SK-N-SH (cell line): Measurements from ENCODE around the gene UVRAG. TPM values are rescaled to one million over a fixed set of nuclear protein-coding genes. Genes with fewer than 3 reads are reported as not detected.

Experiments used
- CTCF ChIA-PET: fragments of 300-600, 350-600 bp; formaldehyde crosslinking; extraction: SDS; loops from one replicate; lab custom pipeline; 2021; lab: Yijun Ruan, JAX
- POLR2A ChIA-PET: fragments of 350-600 bp; sonication (Branson Sonifier 250); formaldehyde crosslinking; extraction: SDS; loops from one replicate; lab custom pipeline; 2020; ENCODE audit warnings: antibody characterized with exemption, inconsistent platforms; lab: Yijun Ruan, JAX
- DNase-seq: peaks from one replicate; pipeline ENCODE4 v3.0.0; 2012
- H2AFZ ChIP-seq: fragments of 200-600 bp; sonication (generic); 2 replicates; pipeline ENCODE4 v1.8.1; 2016; ENCODE audit warnings: antibody characterized with exemption, mild to moderate bottlenecking, low read depth
- H3F3A ChIP-seq: fragments of 200-600 bp; sonication (generic); replicated peaks from 2 replicates; pipeline ENCODE3; 2016; ENCODE audit warnings: antibody characterized with exemption, mild to moderate bottlenecking; ENCODE audit not compliant: insufficient read depth
- H3K27ac ChIP-seq, 2 experiments: fragments of 200-500 bp in 1 of 2; fragments of 200-600 bp in 1 of 2; sonication (Bioruptor generic) in 1 of 2; sonication (generic), shearing (Covaris generic) in 1 of 2; 2 replicates each; pipeline versions ENCODE4 v1.5.1 to v1.6.1; 2014 to 2016; ENCODE audit warnings: low read depth in 2 of 2, inconsistent platforms in 1 of 2, low read length in 1 of 2, mild to moderate bottlenecking in 1 of 2, mixed read lengths in 1 of 2
- H3K27me3 ChIP-seq: fragments of 200-600 bp; sonication (generic), shearing (Covaris generic); 2 replicates; pipeline ENCODE4 v1.6.1; 2016; ENCODE audit warnings: mixed run types; ENCODE audit not compliant: insufficient read depth
- H3K36me3 ChIP-seq, 2 experiments: fragments of 200-500 bp in 1 of 2; fragments of 200-600 bp in 1 of 2; sonication (Bioruptor generic) in 1 of 2; sonication (generic) in 1 of 2; replicated peaks in 1 of 2; 2 replicates each; pipeline versions ENCODE3 to v1.5.1; 2014 to 2016; ENCODE audit warnings: low read length in 1 of 2, mild to moderate bottlenecking in 1 of 2; ENCODE audit not compliant: insufficient read depth in 2 of 2, control insufficient read depth in 1 of 2
- H3K4me1 ChIP-seq, 2 experiments: fragments of 200-500 bp in 1 of 2; fragments of 200-600 bp in 1 of 2; sonication (Bioruptor generic) in 1 of 2; sonication (generic), shearing (Covaris generic) in 1 of 2; 2 replicates each; pipeline versions ENCODE4 v1.5.1 to v1.6.1; 2014 to 2016; ENCODE audit warnings: low read depth in 1 of 2, low read length in 1 of 2, mixed run types in 1 of 2; ENCODE audit not compliant: insufficient read depth in 2 of 2, control insufficient read depth in 1 of 2
- H3K4me2 ChIP-seq: fragments of 200-600 bp; sonication (generic), shearing (Covaris generic); 2 replicates; pipeline ENCODE4 v1.6.1; 2017; ENCODE audit warnings: mixed run types
- H3K4me3 ChIP-seq, 2 experiments: fragments of 200-500 bp in 1 of 2; fragments of 200-600 bp in 1 of 2; sonication (Bioruptor generic) in 1 of 2; sonication (generic), shearing (Covaris generic) in 1 of 2; 2 replicates each; pipeline versions ENCODE4 v1.5.1 to v1.8.1; 2014 to 2016; ENCODE audit warnings: low read depth in 2 of 2, inconsistent platforms in 1 of 2, low read length in 1 of 2, mild to moderate bottlenecking in 1 of 2, mixed read lengths in 1 of 2, moderate library complexity in 1 of 2
- H3K79me2 ChIP-seq: fragments of 200-600 bp; sonication (generic); 2 replicates; pipeline ENCODE4 v1.8.1; 2017; ENCODE audit warnings: mild to moderate bottlenecking; ENCODE audit not compliant: insufficient read depth
- H3K9ac ChIP-seq: fragments of 200-600 bp; sonication (generic); 2 replicates; pipeline ENCODE4 v1.6.1; 2017; ENCODE audit warnings: mixed run types
- H3K9me2 ChIP-seq: fragments of 200-600 bp; sonication (generic); 2 replicates; pipeline ENCODE4 v1.6.1; 2017; ENCODE audit warnings: mixed run types
- H3K9me3 ChIP-seq: fragments of 200-600 bp; sonication (generic); 2 replicates; pipeline ENCODE4 v1.6.1; 2017; ENCODE audit warnings: mixed run types, mild to moderate bottlenecking, moderate library complexity
- H4K20me1 ChIP-seq: fragments of 200-600 bp; sonication (generic); 2 replicates; pipeline ENCODE4 v1.6.1; 2017; ENCODE audit warnings: mild to moderate bottlenecking, mixed run types; ENCODE audit not compliant: insufficient read depth
- CHD2 ChIP-seq: fragments of 150-350 bp; IDR thresholded peaks from 2 replicates; pipeline ENCODE4 v1.6.1; 2018; ENCODE audit warnings: low read length; ENCODE audit not compliant: partially characterized antibody
- ELF1 ChIP-seq: IDR thresholded peaks from 2 replicates; pipeline ENCODE4 v1.4.0; 2012
- EP300 ChIP-seq, 2 experiments: IDR thresholded peaks; 2 replicates each; pipeline versions ENCODE4 v1.4.0 to v1.6.1; 2012; ENCODE audit warnings: borderline replicate concordance in 1 of 2, low read depth in 1 of 2, low read length in 1 of 2
- EZH2phosphoT487 ChIP-seq: fragments of 200-600 bp; sonication (generic); IDR thresholded peaks from 2 replicates; pipeline ENCODE4 v1.6.1; 2017; ENCODE audit warnings: low read depth, mixed run types, mild to moderate bottlenecking, antibody characterized with exemption, moderate library complexity, borderline replicate concordance
- FOSL2 ChIP-seq: IDR thresholded peaks from 2 replicates; pipeline ENCODE4 v1.4.0; 2012; ENCODE audit warnings: low read depth, mild to moderate bottlenecking, moderate library complexity, borderline replicate concordance
- FOXJ3 ChIP-seq: sonication (generic); formaldehyde crosslinking; IDR thresholded peaks from 2 replicates; pipeline ENCODE4 v1.5.1; 2020; ENCODE audit warnings: mild to moderate bottlenecking, missing genetic modification reagents
- FOXM1 ChIP-seq: IDR thresholded peaks from 2 replicates; pipeline ENCODE4 v1.4.0; 2012; ENCODE audit warnings: low read depth, mild to moderate bottlenecking
- JUND ChIP-seq: IDR thresholded peaks from 2 replicates; pipeline ENCODE4 v1.4.0; 2012
- MEF2A ChIP-seq: IDR thresholded peaks from 2 replicates; pipeline ENCODE4 v1.4.0; 2012; ENCODE audit warnings: low read depth, borderline replicate concordance
- MXI1 ChIP-seq: IDR thresholded peaks from 2 replicates; pipeline ENCODE4 v1.6.1; 2012; ENCODE audit warnings: mild to moderate bottlenecking, low read depth, low read length, improper control_type of control experiment
- NRF1 ChIP-seq: IDR thresholded peaks from 2 replicates; pipeline ENCODE4 v1.6.1; 2012; ENCODE audit warnings: low read depth, mild to moderate bottlenecking, low read length
- RAD21 ChIP-seq: IDR thresholded peaks from 2 replicates; pipeline ENCODE4 v1.6.1; 2012; ENCODE audit warnings: mild to moderate bottlenecking, low read length
- RFX5 ChIP-seq: IDR thresholded peaks from 2 replicates; pipeline ENCODE4 v1.6.1; 2012; ENCODE audit warnings: mild to moderate bottlenecking, improper control_type of control experiment, low read length
- RXRA ChIP-seq: IDR thresholded peaks from 2 replicates; pipeline ENCODE4 v1.4.0; 2012; ENCODE audit warnings: low read depth, mild to moderate bottlenecking, borderline replicate concordance
- TAF1 ChIP-seq: IDR thresholded peaks from 2 replicates; pipeline ENCODE4 v1.6.1; 2012; ENCODE audit warnings: low read depth, mild to moderate bottlenecking, low read length, moderate library complexity, borderline replicate concordance
- TEAD4 ChIP-seq: IDR thresholded peaks from 2 replicates; pipeline ENCODE4 v1.4.0; 2012; ENCODE audit warnings: mild to moderate bottlenecking, borderline replicate concordance; ENCODE audit not compliant: insufficient read depth
- WGBS: methylation state at CpG from one replicate; pipeline ENCODE4 v1.1.6; 2017; ENCODE audit warnings: low lambda C conversion rate; 5-methylcytosine and 5-hydroxymethylcytosine counted together
- polyA plus RNA-seq, 3 experiments: library from polyadenylated mRNA; depleted of rRNA; stranded (reverse); fragments of >200 nt; gene quantifications; 2 replicates each; pipeline ENCODE4 v1.2.3, GENCODE V29; 2012
- TF ChIP-seq, protein P1 (sequence below): fragments of 150-350 bp; IDR thresholded peaks from 2 replicates; pipeline ENCODE4 v1.6.1; 2016; ENCODE audit warnings: mild to moderate bottlenecking, low read depth, low read length
- TF ChIP-seq, protein P2 (sequence below): fragments of 150-350 bp; IDR thresholded peaks from 2 replicates; pipeline ENCODE4 v1.6.1; 2017; ENCODE audit warnings: antibody characterized with exemption, low read length, low read depth, borderline replicate concordance
- TF ChIP-seq, protein P3 (sequence below): IDR thresholded peaks from 2 replicates; pipeline ENCODE4 v1.6.1; 2012; ENCODE audit warnings: mild to moderate bottlenecking, low read depth, low read length, moderate library complexity

Gene UVRAG
- polyA plus RNA-seq, 1 of the 3 experiments (the other 2 are of a cell fraction) = 5.8 TPM

DNA sequence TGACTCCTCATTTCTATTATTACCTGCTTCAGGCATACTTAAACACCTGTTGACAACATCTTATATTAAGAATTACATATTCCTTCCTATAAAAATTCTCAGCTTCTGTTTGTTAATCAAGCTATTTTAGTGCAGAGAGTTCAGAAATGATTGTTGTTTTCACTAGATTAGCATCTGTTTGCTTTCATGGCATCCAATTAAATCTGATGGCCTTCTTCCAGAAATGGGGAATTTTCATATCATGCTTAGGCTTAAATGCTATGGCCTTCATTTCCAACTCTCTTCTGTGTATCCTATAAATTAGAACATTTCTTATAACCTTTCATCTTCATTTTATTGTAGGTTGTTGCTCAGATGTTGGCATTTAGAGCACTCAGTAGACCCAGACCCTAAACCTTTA, 211.3 kb downstream of the UVRAG start:
- Histone ChIP-seq H3K9ac (no peak overlapping the region), H3K4me2 (no peak overlapping the region), H2AFZ (no peak overlapping the region), H3K27me3 (no peaks in the 10 kb centered on the region), H3K79me2 (no peaks in the 10 kb centered on the region), H3K9me3 (no peaks in the 10 kb centered on the region), H3K4me3 (no peak overlapping the region), H3K36me3 (peaks cover 0 to 4% of the 10 kb centered on the region in 2 experiments), H3K4me1 (peaks cover 15 to 19% of the 10 kb centered on the region in 2 experiments; a peak in 3 of 4 replicates), H4K20me1 (no peaks in the 10 kb centered on the region), H3F3A (peaks cover 21% of the 10 kb centered on the region), H3K27ac (peak overlapping the region in 1 of 2 experiments; percentile 16; a peak in 1 of 4 replicates), H3K9me2 (no peaks in the 10 kb centered on the region)
- ChIA-PET CTCF (no interaction called here), POLR2A (no interaction called here)
- TF ChIP-seq MEF2A = no peak
- TF ChIP-seq, protein P1, sequence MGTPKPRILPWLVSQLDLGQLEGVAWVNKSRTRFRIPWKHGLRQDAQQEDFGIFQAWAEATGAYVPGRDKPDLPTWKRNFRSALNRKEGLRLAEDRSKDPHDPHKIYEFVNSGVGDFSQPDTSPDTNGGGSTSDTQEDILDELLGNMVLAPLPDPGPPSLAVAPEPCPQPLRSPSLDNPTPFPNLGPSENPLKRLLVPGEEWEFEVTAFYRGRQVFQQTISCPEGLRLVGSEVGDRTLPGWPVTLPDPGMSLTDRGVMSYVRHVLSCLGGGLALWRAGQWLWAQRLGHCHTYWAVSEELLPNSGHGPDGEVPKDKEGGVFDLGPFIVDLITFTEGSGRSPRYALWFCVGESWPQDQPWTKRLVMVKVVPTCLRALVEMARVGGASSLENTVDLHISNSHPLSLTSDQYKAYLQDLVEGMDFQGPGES = no peak
- TF ChIP-seq FOSL2 = no peak
- TF ChIP-seq, protein P2, sequence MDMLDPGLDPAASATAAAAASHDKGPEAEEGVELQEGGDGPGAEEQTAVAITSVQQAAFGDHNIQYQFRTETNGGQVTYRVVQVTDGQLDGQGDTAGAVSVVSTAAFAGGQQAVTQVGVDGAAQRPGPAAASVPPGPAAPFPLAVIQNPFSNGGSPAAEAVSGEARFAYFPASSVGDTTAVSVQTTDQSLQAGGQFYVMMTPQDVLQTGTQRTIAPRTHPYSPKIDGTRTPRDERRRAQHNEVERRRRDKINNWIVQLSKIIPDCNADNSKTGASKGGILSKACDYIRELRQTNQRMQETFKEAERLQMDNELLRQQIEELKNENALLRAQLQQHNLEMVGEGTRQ = no peak
- TF ChIP-seq ELF1 = no peak
- no peak for TF ChIP-seq CHD2
- TF ChIP-seq NRF1 = no peak
- TF ChIP-seq RFX5 = no peak
- TF ChIP-seq RXRA = no peak
- no peak for TF ChIP-seq TAF1
- TF ChIP-seq MXI1 = no peak
- no peak for TF ChIP-seq JUND
- DNase-seq = no peak

DNA sequence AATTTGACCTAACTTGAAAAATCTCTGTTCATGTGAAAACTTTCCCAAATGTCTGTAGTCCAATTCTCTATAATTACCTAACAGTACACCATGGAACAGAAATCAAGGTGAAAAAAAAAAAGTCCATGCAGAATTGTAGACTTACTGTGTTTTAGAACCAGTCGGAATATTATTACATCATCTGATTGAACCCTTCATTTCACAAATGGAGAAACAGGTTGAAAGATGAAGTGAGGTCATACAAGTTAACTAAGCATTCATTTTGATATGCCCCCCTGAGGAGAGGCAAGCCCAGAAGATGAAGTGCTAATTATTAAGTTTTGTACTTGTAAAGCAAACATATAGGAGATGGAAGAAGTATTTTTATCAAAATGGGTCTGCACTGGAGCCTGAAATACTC, 211.9 kb downstream of the UVRAG start:
- no peaks in the 10 kb centered on the region for H4K20me1 ChIP-seq
- H3K79me2 ChIP-seq = no peaks in the 10 kb centered on the region
- H3K27me3 ChIP-seq = no peaks in the 10 kb centered on the region
- peaks cover 21% of the 10 kb centered on the region for H3F3A ChIP-seq
- ChIA-PET POLR2A (no interaction called here), CTCF (interaction anchor here (0.6 kb wide), 1 partner anchor 707 kb away, joined by 3 read pairs; no protein-coding TSS in a partner anchor)
- H3K27ac ChIP-seq = no peak overlapping the region; a peak in 1 of 4 replicates
- H3K4me1 ChIP-seq = peaks cover 15 to 19% of the 10 kb centered on the region in 2 experiments; a peak in 3 of 4 replicates
- H3K36me3 ChIP-seq = peaks cover 0 to 4% of the 10 kb centered on the region in 2 experiments
- H3K9me3 ChIP-seq = no peaks in the 10 kb centered on the region
- 100% methylated on average over 1 of the region's 1 CpG for WGBS
- no peak overlapping the region for H3K9ac ChIP-seq
- DNase-seq = no peak
- no peak overlapping the region for H3K4me2 ChIP-seq
- H3K9me2 ChIP-seq = no peaks in the 10 kb centered on the region
- H3K4me3 ChIP-seq = no peak overlapping the region
- H2AFZ ChIP-seq = no peak overlapping the region
- no peak for TF ChIP-seq EZH2phosphoT487
- TF ChIP-seq EP300 (IDR thresholded peaks at IDR 0.05; ENCODE audit: borderline replicate concordance in 1 of 2, low read depth in 1 of 2, low read length in 1 of 2) = no peak
- no peak for TF ChIP-seq RAD21
- TF ChIP-seq, protein P1 = no peak
- TF ChIP-seq MEF2A = no peak
- TF ChIP-seq FOXM1 = no peak
- TF ChIP-seq, protein P3, sequence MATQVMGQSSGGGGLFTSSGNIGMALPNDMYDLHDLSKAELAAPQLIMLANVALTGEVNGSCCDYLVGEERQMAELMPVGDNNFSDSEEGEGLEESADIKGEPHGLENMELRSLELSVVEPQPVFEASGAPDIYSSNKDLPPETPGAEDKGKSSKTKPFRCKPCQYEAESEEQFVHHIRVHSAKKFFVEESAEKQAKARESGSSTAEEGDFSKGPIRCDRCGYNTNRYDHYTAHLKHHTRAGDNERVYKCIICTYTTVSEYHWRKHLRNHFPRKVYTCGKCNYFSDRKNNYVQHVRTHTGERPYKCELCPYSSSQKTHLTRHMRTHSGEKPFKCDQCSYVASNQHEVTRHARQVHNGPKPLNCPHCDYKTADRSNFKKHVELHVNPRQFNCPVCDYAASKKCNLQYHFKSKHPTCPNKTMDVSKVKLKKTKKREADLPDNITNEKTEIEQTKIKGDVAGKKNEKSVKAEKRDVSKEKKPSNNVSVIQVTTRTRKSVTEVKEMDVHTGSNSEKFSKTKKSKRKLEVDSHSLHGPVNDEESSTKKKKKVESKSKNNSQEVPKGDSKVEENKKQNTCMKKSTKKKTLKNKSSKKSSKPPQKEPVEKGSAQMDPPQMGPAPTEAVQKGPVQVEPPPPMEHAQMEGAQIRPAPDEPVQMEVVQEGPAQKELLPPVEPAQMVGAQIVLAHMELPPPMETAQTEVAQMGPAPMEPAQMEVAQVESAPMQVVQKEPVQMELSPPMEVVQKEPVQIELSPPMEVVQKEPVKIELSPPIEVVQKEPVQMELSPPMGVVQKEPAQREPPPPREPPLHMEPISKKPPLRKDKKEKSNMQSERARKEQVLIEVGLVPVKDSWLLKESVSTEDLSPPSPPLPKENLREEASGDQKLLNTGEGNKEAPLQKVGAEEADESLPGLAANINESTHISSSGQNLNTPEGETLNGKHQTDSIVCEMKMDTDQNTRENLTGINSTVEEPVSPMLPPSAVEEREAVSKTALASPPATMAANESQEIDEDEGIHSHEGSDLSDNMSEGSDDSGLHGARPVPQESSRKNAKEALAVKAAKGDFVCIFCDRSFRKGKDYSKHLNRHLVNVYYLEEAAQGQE = no peak
- TF ChIP-seq, protein P2 = no peak
- no peak for TF ChIP-seq MXI1
- no peak for TF ChIP-seq TEAD4
- no peak for TF ChIP-seq TAF1
- no peak for TF ChIP-seq FOXJ3 (CRISPR knock-in tag)
